ENCODE measurements around the gene FTCD.

GRCh38 chr21:46114963-46115362, 40.4 kb downstream of the FTCD start:
- TF ChIP-seq CTCF (IDR thresholded peaks at IDR 0.05), result no peak
- no peak for TF ChIP-seq EP300 (IDR thresholded peaks at IDR 0.05)
- no peak for TF ChIP-seq POLR2A (IDR thresholded peaks at IDR 0.05)
- TF ChIP-seq POLR2AphosphoS5 (IDR thresholded peaks at IDR 0.05), result no peak
